ENCODE measurements around the gene AMIGO1.
"Not testable (repeated sequence)": the region's sequence is repeated elsewhere in the genome, so short reads cannot be mapped to it uniquely, and the experiment has no call there.

AMIGO1 gene

GRCh38 chr1:109478806-109479205, 30.7 kb downstream of the AMIGO1 start:
- peak; percentile 15 for DNase-seq (ENCODE audit: low read depth)
- TF ChIP-seq, protein P1, sequence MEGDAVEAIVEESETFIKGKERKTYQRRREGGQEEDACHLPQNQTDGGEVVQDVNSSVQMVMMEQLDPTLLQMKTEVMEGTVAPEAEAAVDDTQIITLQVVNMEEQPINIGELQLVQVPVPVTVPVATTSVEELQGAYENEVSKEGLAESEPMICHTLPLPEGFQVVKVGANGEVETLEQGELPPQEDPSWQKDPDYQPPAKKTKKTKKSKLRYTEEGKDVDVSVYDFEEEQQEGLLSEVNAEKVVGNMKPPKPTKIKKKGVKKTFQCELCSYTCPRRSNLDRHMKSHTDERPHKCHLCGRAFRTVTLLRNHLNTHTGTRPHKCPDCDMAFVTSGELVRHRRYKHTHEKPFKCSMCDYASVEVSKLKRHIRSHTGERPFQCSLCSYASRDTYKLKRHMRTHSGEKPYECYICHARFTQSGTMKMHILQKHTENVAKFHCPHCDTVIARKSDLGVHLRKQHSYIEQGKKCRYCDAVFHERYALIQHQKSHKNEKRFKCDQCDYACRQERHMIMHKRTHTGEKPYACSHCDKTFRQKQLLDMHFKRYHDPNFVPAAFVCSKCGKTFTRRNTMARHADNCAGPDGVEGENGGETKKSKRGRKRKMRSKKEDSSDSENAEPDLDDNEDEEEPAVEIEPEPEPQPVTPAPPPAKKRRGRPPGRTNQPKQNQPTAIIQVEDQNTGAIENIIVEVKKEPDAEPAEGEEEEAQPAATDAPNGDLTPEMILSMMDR (conservative IDR thresholded peaks at IDR 0.05; ENCODE audit: low read depth, low read length), result no peak

DNA sequence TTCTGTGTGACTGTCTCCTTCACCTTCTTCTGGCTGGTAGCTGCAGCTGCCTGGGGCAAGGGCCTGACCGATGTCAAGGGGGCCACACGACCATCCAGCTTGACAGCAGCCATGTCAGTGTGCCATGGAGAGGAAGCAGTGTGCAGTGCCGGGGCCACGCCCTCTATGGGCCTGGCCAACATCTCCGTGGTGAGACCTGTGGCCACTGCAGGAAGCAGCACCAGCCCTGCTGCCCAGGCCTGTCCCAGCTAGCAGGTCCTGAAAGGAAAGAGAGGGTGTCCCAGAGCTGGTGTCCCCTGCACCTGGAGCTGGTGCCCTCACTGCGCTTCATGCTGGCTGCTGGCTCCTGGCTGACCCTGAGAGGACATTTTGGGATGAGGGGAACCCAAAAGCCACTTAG, 31.7 kb downstream of the AMIGO1 start:
- DNase-seq (ENCODE audit: low read depth), result no peak
- H3K4me3 ChIP-seq (ENCODE audit: low read depth, low read length), result no peak overlapping the region
- TF ChIP-seq, protein P1 (conservative IDR thresholded peaks at IDR 0.05; ENCODE audit: low read depth, low read length), result no peak

More at GRCh38 chr1:109478806-109479205, 30.7 kb downstream of the AMIGO1 start:
- H3K4me3 ChIP-seq (ENCODE audit: low read depth, low read length), result no peak overlapping the region

DNA sequence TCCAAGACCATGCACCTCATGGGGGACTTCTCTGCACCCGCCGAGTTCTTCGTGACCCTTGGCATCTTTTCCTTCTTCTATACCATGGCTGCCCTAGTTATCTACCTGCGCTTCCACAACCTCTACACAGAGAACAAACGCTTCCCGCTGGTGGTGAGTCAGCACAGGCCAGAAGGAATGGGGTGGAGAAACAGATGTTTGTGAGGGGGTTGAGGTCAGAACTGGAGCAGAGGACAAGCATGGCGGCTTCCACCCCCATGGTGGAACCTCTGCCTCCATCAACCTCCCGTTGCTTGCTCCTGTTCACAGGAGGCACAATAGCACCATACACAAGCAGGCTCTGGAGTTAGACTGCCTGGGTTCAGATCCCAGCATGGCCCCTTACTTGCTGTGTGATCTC, 32.7 kb downstream of the AMIGO1 start:
- no peak overlapping the region for H3K4me3 ChIP-seq (ENCODE audit: low read depth, low read length)
- DNase-seq (ENCODE audit: low read depth), result no peak
- TF ChIP-seq, protein P1 (conservative IDR thresholded peaks at IDR 0.05; ENCODE audit: low read depth, low read length), result no peak

- TF ChIP-seq, protein P1 (conservative IDR thresholded peaks at IDR 0.05; ENCODE audit: low read depth, low read length), result no peak
- H3K4me3 ChIP-seq (ENCODE audit: low read depth, low read length), result no peak overlapping the region
- DNase-seq (ENCODE audit: low read depth), result no peak
These were observed 34.3 kb downstream of the AMIGO1 start for GRCh38 chr1:109475261-109475660.

GRCh38 chr1:109474697-109475096, 34.8 kb downstream of the AMIGO1 start:
- no peak for DNase-seq (ENCODE audit: low read depth)

DNA sequence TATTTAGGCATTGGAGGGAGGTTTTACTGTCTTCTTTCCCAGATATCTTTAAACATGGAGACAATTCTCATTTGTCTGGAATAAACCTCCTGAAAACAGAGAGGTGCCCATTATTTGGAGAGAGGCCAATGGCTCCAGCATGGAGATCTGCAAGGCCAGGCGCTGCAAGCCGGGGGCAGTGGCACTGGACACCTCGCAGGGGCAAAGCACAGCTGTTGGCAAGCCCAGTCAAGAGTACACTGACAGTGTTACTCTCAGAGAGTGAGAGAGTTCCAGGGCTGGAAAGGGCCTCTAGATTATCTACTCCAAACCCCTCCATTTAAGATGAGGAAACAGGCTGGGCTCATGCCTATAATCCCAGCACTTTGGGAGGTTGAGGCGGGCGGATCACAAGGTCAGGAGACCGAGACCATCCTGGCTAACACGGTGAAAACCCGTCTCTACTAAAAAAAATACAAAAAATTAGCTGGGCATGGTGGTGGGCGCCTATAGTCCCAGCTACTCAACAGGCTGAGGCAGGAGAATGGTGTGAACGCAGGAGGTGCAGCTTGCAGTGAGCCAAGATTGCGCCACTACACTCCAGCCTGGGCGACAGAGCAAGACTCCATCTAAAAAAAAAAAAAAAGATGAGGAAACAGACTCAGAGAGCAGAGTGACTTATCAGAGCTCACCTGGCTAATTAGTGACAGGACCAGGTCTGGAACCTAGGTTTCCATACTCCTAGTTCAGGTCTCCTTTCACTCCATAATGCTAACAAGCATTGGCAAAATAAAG, 36.1 kb downstream of the AMIGO1 start:
- DNase-seq (ENCODE audit: low read depth); H3K4me3 ChIP-seq (ENCODE audit: low read depth, low read length): not testable (repeated sequence)

More at GRCh38 chr1:109474697-109475096, 34.8 kb downstream of the AMIGO1 start:
- H3K4me3 ChIP-seq (ENCODE audit: low read depth, low read length), result no peak overlapping the region
- TF ChIP-seq, protein P1 (conservative IDR thresholded peaks at IDR 0.05; ENCODE audit: low read depth, low read length), result no peak

DNA sequence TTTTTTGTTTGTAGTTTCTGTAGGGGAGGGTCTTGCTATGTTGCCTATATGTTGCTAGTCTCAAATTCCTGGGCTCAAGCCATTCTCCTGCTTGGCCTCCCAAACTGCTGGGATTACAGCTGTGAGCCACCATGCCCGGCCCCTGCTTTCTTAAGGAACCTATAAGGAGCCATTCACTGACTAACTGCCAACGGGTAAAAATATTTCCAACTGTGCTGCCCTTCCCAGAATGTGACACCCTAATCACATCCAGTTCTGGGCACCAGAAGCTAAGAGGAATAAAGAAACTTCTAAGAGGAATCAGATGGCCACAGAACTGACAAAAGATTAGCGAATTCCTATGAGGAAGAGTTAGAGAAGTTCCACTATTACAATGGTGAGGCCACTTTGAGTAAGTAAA, 36.7 kb downstream of the AMIGO1 start:
- TF ChIP-seq, protein P1 (conservative IDR thresholded peaks at IDR 0.05; ENCODE audit: low read depth, low read length), result no peak
- no peak overlapping the region for H3K4me3 ChIP-seq (ENCODE audit: low read depth, low read length)
- no peak for DNase-seq (ENCODE audit: low read depth)
